ENCODE data around the gene SERPINH1.

SERPINH1 gene

DNA sequence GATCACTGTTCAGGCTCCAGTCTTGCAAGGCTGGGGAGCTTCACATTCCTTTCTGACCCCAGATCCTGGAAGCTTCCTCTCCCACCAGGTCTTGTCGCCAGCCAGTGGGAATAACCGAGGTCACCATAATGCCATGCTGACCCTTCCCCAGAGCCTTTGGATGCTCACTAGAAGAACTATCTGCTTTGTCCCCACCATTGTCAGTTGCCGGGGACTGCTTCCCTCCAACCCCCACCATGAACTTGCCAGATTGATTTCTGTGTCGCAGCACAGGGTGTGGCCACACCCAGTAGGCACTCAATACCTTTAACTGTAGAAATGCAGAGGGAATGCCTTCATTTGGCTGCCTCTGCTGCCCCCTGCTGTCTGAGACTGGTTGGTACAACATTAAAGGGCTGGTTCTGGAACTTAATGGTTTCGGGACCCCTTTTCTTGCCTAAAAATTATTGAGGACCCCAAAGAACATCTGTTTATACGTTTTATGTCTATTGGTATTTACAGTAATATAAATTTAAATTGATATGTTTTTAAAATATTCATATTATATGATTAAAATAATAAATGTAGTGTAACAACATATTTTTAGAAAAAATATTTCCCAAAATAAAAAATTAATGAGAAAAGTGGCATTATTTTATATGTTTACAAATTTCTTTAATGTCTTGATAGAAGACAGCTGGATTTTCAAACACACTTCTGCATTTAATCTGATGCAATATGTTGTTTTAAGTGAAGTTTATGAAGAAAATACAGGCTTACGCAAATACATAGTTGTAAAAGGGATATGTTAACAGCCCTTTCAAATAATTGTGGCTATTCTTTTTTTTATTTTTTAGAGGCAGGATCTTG lies 29.6 kb upstream of the SERPINH1 start:
- DNase-seq (ENCODE audit: low read depth): peak; percentile 57

DNA sequence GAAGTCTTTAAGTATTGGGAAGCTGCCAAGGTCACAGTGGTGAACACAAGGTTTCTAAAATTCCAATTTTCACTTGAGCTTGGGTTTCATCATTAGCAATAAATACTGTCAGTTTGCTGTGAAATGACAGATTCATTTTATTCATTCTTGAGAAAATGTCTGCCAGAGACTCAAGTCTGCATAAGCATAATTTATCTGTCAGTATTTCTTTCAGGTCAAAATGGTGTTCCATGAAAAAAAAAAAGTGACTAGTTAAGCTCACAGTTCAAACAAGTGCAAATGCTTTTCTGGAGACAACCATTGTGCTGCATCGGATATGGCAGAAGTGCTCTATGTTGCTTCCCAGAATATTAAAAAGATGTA lies 28.2 kb upstream of the SERPINH1 start:
- no peak for DNase-seq (ENCODE audit: low read depth)

DNA sequence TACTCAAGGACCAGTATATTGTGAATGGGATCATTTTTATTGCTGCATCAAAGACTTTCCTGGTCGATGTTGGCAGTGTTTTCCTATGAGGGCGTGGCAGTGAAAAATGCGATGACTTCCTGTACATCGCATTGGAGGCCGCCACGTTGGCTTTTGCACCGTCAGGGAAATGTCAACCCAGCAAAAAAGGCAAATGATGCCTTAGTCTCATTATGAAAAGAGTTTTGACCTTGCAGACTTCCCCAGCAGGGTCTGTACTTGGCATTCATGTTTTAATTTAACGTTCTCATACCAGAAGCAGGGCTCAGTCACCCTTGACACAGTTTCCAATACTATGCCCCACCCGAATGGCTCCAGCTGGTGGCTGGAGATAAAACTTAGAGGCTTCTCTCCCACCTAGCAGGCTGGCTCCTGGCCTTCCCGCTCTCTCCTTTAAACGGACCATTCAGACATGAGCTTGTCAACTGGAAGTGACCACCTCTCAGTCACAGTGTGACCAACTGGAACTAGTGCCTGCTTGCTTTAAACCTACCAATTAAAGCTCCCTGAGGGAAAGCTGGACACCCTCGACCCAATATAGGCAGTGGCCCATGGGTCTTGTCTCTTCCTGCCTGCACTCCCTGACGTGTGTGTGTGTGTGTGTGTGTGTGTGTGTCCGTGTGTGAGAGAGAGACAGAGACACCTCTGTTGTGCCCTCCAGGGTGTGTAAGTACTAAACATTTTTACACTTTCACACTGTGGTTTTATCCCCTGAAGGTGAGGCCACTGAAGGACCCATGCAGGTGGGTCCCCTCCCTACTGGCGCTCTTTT lies 27.6 kb upstream of the SERPINH1 start:
- DNase-seq (ENCODE audit: low read depth): no peak

DNA sequence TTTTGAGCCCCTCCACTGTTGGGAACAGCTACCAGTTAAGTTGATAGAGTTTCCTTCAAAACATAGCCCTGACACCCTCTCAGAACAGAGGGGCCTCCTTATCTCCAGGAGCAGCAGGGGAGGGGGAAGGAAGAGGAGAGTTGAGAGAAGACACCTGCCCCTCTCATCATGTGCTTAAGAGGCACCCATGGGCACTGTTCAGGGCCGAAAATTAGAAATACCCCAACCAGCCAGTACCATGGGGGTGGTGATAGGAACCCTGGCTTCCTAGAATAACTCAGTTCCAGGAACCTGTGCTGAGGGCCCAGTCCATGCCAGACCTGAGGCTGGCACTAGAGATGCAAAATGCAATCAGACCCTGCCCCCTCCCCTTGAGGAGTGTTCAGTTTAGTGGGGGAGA lies 27.0 kb upstream of the SERPINH1 start:
- DNase-seq (ENCODE audit: low read depth): no peak

DNA sequence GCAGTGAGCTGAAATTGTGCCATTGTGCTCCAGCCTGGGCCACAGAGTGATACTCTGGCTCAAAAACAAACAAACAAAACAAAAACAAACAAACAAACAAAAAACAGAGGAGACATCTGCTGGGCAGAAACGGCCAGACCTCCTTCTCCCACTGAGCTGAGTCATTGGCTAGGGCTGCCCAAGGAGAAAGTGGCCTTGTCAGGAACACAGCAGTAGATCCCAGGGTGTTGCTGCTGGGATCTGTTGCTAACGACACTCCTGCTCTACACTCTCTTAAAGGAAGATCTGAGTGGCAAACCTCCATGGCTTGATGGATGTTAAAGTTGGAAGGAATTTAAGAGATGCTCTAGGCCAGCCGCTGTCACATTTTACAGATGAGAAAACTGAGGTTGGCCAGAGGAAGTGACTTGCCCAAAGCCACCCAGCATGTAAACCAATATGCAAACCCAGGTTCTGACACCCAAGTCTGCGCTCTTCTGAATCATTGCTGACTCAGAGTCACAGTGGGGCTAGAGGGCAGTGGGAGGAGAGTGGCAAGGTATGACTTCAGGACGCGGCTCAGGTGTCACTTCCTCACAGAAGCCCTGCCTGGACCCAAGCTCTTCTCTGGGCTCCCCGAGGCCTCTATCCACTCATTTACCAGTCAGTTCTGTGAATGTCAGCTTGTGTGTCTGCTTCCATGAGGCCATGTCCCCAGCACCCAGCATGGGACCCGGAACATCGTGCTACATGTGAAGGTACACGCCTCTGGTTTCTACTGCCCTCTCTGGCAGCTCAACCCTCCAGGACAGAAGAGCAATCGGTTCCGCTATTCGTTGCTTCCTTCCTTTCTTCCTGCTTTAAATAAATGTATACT lies 25.0 kb upstream of the SERPINH1 start:
- no peak for DNase-seq (ENCODE audit: low read depth)

DNA sequence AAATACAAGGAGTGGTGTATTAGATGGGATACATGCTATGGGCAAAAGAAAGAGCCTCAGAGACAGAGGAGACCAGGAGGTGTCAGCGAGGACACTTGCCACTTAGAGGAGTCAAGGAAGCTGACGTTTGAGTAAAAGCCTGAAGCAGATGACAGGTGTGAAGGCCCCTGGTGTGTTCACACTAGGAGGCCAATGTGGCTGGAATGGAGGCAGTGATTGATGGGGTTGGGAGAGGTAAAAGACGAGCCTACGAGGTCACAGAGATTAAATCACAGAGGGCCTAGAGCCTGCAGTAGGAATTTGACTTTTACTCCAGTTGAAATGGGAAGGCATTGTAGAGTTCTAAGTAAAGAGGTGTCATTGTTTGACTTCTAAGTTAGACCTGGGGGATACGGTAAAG lies 24.3 kb upstream of the SERPINH1 start:
- DNase-seq (ENCODE audit: low read depth): no peak

DNA sequence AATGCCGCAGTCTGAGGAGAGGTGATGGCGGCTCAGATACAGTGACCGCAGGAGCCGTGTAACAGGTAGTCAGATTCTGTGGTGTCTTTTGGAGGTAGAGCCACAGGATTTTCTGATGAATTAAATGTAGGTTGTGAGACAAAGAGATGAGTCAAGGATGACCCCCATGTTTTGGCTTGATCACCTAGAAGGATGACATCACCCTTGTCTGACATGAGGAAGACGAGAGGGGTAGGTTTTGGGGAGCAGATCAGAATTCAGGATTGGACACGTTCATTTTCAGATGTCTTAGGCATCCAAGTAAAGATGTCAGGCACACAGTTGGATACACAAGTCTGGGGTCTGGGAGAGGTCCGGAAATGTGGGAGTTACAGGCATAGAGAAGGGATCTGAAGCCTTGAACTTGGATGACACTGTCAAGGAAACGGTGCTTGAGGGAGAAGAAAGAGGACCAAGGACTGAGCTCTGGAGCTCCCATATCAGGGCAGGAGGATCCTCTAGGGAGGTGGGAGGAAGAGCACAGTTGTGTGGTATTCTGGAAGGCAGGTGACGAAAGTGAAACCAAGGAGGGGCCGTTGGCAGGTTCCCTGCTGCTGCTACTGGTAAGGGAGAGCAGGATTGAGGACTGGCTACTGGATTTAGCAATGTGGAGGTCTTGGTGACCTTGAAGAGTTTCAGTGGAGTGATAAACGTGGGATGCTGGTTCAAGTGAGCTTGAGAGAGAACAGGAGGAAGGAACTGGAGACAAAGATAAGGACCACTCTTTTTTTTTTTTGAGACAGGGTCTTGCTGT lies 23.7 kb upstream of the SERPINH1 start:
- no peak for DNase-seq (ENCODE audit: low read depth)

DNA sequence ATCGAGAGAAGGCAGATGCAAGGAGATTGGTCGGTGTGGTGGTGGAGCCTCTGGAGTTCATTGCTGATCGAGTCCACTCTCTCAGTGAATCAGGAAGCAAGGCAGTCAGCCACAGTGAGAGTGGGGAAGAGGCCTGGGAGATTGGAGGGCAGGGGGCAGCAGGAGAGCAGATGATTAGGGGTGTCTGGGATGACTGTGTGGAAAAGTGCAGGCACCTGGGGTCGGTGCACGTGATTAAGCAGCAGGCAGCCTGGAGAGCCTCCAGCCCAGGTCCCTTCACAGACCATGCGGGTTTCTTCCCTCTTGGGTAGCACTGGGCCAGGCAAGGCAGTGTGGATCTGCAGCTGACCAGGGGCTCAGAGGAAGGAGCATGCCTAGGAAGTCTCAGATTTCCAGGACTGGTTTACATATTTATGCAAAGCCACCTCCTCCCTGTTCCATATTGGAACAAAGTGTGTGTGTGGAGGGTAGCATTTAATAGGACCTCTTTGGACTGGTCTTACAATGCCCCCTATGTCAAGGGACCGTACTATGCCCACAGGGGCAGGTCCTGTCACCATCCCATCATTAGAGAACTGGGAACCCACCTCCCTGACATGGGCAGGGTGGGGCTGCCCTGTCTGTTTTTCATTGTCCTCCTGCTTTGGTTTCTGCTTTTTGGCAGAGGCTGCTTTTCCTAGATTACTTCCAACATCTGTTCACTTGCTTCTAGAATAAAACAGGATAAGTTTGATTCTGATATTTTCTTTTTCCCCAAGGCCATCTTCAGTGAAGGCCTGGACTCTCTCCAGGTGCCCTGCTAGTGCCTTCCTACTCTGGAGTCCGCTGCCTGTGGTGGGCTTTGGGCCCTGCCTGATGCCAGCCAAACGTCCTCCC lies 22.4 kb upstream of the SERPINH1 start:
- no peak for DNase-seq (ENCODE audit: low read depth)

DNA sequence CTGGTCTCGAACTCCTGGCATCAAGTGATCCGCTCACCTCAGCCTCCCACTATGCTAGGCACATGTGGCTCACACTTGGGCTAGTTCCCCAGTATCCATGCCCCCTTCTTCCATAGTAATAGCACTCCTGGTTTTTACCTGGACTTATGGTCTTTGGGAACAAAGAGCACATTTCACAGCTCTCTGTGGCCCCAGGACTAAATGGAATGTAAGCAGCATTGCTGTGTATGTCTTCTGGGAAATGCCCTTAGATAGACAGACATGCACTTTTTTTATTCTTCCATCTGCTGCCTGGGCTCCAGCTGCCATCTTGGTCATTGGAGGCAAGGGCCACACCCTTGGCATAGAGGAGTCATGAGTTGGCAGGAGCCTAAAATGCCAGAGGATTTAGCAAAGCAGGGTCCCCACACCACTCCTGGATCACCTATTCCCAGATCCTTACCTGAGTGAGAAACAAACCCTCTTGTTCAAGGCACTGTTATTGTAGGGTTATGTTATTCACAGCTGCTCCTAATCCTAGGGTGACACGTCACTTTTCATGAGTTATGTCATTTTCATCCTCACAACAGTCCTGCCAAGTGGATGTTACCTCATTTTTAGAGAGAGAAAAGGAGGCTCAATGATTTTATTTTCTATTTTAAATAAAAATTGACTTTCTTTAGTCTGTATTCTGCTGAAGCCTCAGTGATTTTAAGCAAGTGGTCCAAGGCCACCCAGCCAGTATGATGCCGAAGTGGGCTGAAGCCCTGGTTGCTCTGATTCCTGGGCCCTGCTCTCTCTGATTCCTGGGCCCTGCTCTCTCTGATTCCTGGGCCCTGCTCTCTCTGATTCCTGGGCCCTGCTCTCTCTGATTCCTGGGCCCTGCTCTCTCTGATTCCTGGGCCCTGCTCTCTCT lies 20.6 kb upstream of the SERPINH1 start:
- DNase-seq (ENCODE audit: low read depth): no peak

DNA sequence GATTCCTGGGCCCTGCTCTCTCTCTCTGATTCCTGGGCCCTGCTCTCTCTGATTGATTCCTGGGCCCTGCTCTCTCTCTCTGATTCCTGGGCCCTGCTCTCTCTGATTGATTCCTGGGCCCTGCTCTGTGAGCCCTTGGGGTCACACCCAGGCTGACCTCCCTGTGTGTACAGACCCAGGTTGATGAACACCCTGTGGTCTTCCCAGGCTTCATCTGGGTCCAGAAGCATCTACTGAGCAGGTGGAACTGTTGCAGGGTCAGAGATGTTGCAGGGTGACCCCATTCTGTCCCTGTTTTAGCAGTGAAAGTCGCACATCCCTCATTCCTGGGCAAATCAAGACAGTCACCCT lies 20.0 kb upstream of the SERPINH1 start:
- no peak for DNase-seq (ENCODE audit: low read depth)

DNA sequence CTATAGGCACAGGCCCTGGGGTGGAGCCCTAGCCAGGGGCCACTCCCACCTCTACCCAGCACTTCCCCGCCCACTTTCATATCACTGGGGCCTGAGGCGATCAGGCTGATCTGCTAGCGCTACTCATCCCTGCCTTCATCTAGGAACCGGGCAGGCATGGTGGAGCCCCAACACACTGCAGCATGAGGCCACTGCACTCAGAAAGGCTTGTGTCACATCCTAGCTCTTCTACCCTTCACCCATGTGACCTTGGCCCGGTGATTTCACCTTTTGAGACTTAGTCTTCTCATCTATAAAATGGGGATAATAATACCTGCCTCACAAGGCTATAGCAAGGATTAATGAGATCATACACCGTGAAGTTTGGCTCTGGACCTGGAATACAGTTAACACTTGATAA lies 18.2 kb upstream of the SERPINH1 start:
- DNase-seq (ENCODE audit: low read depth): no peak

DNA sequence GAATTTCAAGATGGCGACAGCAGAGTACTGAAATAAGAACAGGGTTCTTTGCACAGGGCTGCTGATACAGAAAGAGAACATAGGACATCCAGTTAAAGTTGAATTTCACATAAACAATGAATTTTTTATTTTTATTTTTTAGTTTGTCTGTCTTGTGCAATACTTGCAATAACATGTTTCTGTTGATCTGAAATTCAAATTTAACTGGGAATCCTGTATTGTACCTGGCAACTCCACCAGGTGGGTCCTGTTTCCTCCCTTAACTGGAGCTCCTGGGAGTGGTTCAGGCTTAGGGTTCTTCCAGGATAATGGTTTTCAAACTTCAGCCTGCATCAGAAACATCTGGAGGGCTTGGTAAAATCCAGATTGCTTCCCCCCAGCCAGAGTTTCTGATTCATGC lies 14.9 kb upstream of the SERPINH1 start:
- DNase-seq (ENCODE audit: low read depth): no peak

DNA sequence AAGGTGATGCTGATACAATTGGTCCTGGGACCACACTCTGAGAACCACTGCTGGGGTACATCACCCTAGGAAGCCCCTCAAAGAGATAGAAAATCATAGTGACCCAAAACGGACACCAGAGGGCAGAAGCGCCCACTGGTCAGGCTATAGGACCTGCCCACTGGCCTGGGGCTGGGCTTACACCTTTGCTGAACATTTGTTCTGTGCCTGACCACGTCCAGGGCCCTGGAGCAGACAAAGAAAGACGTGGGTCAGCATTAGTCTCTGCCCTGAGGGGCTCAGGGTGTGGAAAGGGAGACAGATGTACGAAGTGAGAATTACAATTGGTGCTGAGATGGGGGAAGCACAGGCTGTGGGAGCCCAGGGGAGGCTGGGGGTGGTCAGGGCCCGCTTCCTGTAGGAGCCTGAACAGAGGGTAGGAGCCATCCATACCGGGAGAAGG lies 14.4 kb upstream of the SERPINH1 start:
- DNase-seq (ENCODE audit: low read depth): no peak

DNA sequence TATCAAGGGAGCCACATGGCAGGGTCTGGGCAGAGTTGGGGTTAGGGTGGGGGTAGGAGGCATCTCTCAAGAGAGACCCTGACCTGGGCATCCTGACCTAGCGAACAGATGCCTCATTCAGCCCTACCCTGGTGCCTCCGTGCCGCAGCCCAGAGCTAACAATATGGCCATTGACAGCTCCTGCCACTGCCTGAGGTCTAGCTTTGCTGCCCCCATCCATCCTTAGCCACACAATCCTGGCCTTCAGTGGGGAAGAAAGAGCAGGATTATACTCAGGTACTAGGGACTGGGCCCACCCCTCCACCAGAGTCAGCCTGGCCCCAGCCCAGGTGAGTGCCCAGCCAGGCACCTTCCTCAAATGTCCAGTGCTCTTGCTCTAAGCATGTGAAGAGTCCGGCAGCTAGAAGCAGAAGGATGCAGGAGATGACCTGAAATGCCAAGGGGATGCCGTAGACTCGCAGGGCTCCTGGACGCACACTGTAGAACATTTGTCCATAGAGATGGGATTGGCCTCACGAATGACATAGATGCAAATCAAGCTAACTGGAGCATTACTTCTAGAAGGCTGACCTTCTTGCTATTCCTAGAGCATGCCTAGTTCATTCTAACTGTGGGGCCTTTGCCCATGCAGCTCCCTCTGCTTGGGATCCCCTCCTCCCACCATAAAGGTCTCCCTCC lies 13.3 kb upstream of the SERPINH1 start:
- no peak for DNase-seq (ENCODE audit: low read depth)

DNA sequence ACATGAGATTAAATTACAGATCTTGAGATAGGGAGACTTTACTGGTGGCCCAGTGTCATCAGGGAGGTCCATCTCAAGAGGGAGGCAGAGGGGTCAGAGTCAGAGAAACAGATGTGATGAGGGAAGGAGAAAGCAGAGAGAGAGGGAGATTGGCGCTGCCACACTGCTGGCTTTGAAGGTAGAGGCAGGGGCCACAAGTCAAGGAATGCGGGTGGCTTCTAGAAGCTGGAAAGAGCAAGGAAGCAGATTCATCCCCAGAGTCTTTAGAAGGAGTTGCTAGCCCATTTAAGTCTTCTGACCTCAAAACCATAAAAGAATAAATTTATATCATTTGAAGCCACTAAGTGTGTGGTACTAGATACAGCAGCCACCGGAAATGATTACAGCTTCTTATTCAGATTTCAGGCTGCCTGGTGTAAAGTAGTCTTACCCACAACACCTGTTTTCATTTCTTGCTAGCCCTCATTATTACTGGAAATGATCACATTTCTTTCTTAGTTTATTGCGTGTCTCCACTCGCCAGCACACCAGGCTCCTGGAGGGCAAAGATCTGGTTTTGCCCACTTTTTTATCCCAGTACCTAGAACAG lies 12.6 kb upstream of the SERPINH1 start:
- no peak for DNase-seq (ENCODE audit: low read depth)

DNA sequence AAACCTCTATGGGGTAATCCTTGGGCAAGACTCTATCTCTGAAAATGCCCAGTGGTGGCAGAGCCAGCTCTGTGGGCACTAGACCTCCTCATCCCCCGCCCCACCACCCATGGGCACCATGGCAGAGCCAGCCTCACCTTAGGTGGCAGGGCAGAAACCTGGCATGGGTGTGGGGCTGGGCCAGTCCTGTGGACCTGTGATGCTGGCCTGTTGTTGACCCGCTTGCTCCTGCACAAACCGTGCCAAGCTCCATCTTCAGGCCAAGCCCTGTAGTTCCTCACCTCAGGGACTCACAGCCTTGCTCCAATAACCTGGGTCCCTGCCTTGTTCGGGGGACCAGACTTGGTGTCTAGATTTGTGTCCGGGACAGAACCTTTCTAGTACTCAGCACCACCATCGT lies 8.9 kb upstream of the SERPINH1 start:
- DNase-seq (ENCODE audit: low read depth): no peak

DNA sequence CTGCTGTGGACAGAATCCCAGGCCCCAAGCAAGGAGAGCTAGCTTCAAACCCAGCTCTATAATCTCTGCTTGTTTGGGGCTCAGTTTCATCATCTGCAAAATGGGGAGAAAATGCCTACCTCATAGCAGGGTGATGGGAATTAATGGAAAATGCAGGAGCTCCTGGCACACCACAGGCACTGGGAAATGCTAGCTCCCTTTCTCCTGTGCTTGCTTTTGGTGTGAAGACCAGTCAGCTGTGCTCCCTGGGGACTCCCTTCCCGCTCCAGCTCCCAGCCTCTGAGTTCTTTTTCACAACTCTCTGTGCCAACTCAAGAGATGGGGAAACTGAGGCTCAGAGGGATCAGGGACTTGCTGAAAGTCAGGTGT lies 8.2 kb upstream of the SERPINH1 start:
- DNase-seq (ENCODE audit: low read depth): no peak

DNA sequence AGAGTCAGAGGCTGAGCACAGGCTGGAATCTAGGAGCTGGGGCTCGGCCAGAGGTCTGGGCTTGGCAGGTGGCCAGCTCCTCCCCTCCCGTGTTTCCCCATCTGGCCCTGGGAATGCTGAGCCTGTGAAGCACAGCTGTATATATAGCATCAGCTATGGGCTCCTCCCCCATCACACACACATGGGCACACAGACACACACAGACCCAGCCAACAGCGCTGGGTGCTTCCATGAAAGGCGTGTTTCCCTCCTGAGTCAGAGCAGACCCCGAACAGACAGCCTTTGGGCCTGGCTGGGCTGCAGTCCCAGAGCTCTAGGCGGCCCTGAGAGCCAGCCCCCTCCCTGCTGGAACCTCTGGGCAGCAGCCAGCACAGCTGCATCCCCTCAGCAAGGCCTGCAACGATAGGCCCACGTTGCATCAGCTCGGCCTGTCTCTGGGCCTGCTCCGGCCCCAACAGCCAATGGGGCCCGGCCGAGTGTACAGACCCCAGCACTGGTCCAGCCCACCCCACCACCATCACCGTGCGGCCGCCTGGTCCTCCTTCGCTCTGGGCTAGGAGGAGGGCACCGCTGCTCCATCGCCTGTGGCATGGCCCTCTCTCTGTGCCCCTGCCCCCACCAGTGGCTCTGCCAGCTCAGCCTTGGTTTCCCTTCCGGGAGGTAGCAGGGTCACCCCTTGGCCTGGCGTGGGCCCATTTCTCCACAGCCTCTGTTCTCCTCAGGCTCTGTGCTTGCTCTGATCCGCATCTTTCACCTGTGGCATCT lies 7.6 kb upstream of the SERPINH1 start:
- DNase-seq (ENCODE audit: low read depth): no peak
